Gastrocnemius medialis (tissue), 4 donors: ENCODE data around the gene NPEPPS.
"Not testable (repeated sequence)": the region's sequence is repeated elsewhere in the genome, so short reads cannot be mapped to it uniquely, and the experiment has no call there.

Source experiments
- CTCF ChIP-seq, 5 experiments: fragments of 450-650 bp in 3 of 5; fragments of 200-600 bp in 2 of 5; sonication (generic) in 2 of 5; IDR thresholded peaks in 4 of 5; conservative IDR thresholded peaks in 1 of 5; 1 replicate in 4 of 5; 2 replicates in 1 of 5; pipeline ENCODE4 v1.5.1; 2016 to 2019; ENCODE audit warnings: antibody characterized with exemption in 5 of 5, mild to moderate bottlenecking in 3 of 5, moderate library complexity in 3 of 5
- POLR2A ChIP-seq, 2 donors: fragments of 450-650 bp; IDR thresholded peaks; one replicate each; pipeline ENCODE4 v1.6.1; 2017; ENCODE audit warnings: antibody characterized with exemption in 2 of 2, mild to moderate bottlenecking in 2 of 2, moderate library complexity in 2 of 2

GRCh38 chr17:47519365-47519764, 11.5 kb upstream of the NPEPPS start:
- not testable (repeated sequence) for TF ChIP-seq POLR2A (IDR thresholded peaks at IDR 0.05); CTCF (IDR thresholded peaks at IDR 0.05 in 4 of 5, conservative IDR thresholded peaks at IDR 0.05 in 1 of 5)
